CD4-positive, alpha-beta memory T cell (primary cell): ENCODE measurements around the gene PTPRR. TPM values are rescaled to one million over a fixed set of nuclear protein-coding genes. Genes with fewer than 3 reads are reported as not detected.

Experiments used
- CTCF ChIA-PET: fragments of 350-600 bp; sonication (Branson Sonifier 250); formaldehyde crosslinking; loops from one replicate; lab custom pipeline; 2021; ENCODE audit warnings: inconsistent platforms; ENCODE audit not compliant: partially characterized antibody; lab: Charles Lee
- POLR2A ChIA-PET: fragments of 350-600 bp; sonication (Branson Sonifier 250); formaldehyde crosslinking; loops from one replicate; lab custom pipeline; 2021; ENCODE audit not compliant: partially characterized antibody; lab: Charles Lee
- DNase-seq, 5 donors: peaks; one replicate each; pipeline versions ENCODE4 v3.0.0 to v3.0.0-alpha.2; 2020 to 2022; ENCODE audit warnings: mixed read lengths in 1 of 5
- H3K27ac ChIP-seq: one replicate; pipeline ENCODE4 v1.7.0; 2013; ENCODE audit warnings: low read depth, low read length
- H3K27me3 ChIP-seq: 2 replicates; pipeline ENCODE4 v1.7.0; 2013; ENCODE audit warnings: mild to moderate bottlenecking, low read length, moderate library complexity; ENCODE audit not compliant: insufficient read depth
- H3K36me3 ChIP-seq: 2 replicates; pipeline ENCODE4 v1.7.0; 2013; ENCODE audit warnings: mild to moderate bottlenecking, low read length, moderate library complexity; ENCODE audit not compliant: insufficient read depth
- H3K4me1 ChIP-seq: 2 replicates; pipeline ENCODE4 v1.7.0; 2013; ENCODE audit warnings: mild to moderate bottlenecking, low read length, moderate library complexity; ENCODE audit not compliant: insufficient read depth
- H3K4me3 ChIP-seq, 2 donors: one replicate each; pipeline ENCODE4 v1.7.0; 2013; ENCODE audit warnings: low read length in 2 of 2, mild to moderate bottlenecking in 1 of 2
- H3K9me3 ChIP-seq, 2 donors: one replicate each; pipeline ENCODE4 v1.7.0; 2013; ENCODE audit warnings: low read length in 2 of 2, control low read depth in 1 of 2; ENCODE audit not compliant: control insufficient read depth in 1 of 2
- H3K27ac Mint-ChIP-seq, 7 donors: one replicate each; pipeline ENCODE4 v1.8.0; 2020 to 2021; ENCODE audit warnings: mixed read lengths in 7 of 7, mild to moderate bottlenecking in 6 of 7, inconsistent platforms in 3 of 7, moderate library complexity in 3 of 7
- H3K27me3 Mint-ChIP-seq, 2 donors: one replicate each; pipeline ENCODE4 v1.8.0; 2020 to 2021; ENCODE audit warnings: mixed read lengths in 2 of 2
- H3K36me3 Mint-ChIP-seq, 2 donors: one replicate each; pipeline ENCODE4 v1.8.0; 2020 to 2021; ENCODE audit warnings: mixed read lengths in 2 of 2, inconsistent platforms in 1 of 2, mild to moderate bottlenecking in 1 of 2
- H3K4me1 Mint-ChIP-seq, 4 donors: one replicate each; pipeline ENCODE4 v1.8.0; 2020 to 2021; ENCODE audit warnings: mixed read lengths in 4 of 4, mild to moderate bottlenecking in 1 of 4
- H3K4me3 Mint-ChIP-seq, 8 donors: one replicate each; pipeline ENCODE4 v1.8.0; 2020 to 2021; ENCODE audit warnings: mixed read lengths in 8 of 8, mild to moderate bottlenecking in 7 of 8, moderate library complexity in 6 of 8, inconsistent platforms in 3 of 8
- H3K9me3 Mint-ChIP-seq, 8 donors: one replicate each; pipeline ENCODE4 v1.8.0; 2020 to 2021; ENCODE audit warnings: mixed read lengths in 8 of 8, mild to moderate bottlenecking in 5 of 8, inconsistent platforms in 3 of 8, moderate library complexity in 1 of 8
- intact Hi-C: fragments of 100-400 bp; cut with micrococcal nuclease; formaldehyde crosslinking; loops from one replicate; pipeline ENCODE4 v1.15.1; 2023
- polyA plus RNA-seq, 2 donors: library from polyadenylated mRNA; unstranded; fragments of 300-500 nt; fragmentation: Illumina TruSeq; gene quantifications; one replicate each; pipeline ENCODE4 v1.2.3, GENCODE V29; 2021
- total RNA-seq, 2 experiments: library from RNA; stranded (reverse); gene quantifications; one replicate each; pipeline ENCODE4 v1.2.3, GENCODE V29; 2021

Gene PTPRR
- total and polyA plus RNA-seq, 4 experiments from 2014 or later: not detected

GRCh38 chr12:70709022-70709421, 211.5 kb downstream of the PTPRR start:
- ChIA-PET CTCF (no interaction called here), POLR2A (no interaction called here)
- Mint-ChIP-seq H3K9me3 (no peaks in the 10 kb centered on the region), H3K4me3 (no peak overlapping the region), H3K4me1 (no peaks in the 10 kb centered on the region), H3K27me3 (peaks cover under 1 to 5% of the 10 kb centered on the region in 2 donors), H3K27ac (no peak overlapping the region), H3K36me3 (no peaks in the 10 kb centered on the region)
- Histone ChIP-seq H3K4me1 (no peaks in the 10 kb centered on the region), H3K9me3 (no peaks in the 10 kb centered on the region), H3K27me3 (no peaks in the 10 kb centered on the region), H3K4me3 (no peak overlapping the region), H3K27ac (no peak overlapping the region), H3K36me3 (no peaks in the 10 kb centered on the region)
- intact Hi-C loops: no loop called here
- DNase-seq: no peak

- no peaks in the 10 kb centered on the region for H3K4me1 ChIP-seq
- H3K9me3 Mint-ChIP-seq: no peaks in the 10 kb centered on the region
- intact Hi-C loops: no loop called here
- no peaks in the 10 kb centered on the region for H3K9me3 ChIP-seq
- ChIA-PET POLR2A (no interaction called here), CTCF (no interaction called here)
- H3K36me3 ChIP-seq: no peaks in the 10 kb centered on the region
- no peak for DNase-seq
- H3K27me3 Mint-ChIP-seq: peaks cover 5 to 9% of the 10 kb centered on the region in 2 donors
- H3K27me3 ChIP-seq: no peaks in the 10 kb centered on the region
- H3K27ac Mint-ChIP-seq: no peak overlapping the region
- no peaks in the 10 kb centered on the region for H3K36me3 Mint-ChIP-seq
- no peak overlapping the region for H3K4me3 Mint-ChIP-seq
- no peak overlapping the region for H3K4me3 ChIP-seq
- no peaks in the 10 kb centered on the region for H3K4me1 Mint-ChIP-seq
- H3K27ac ChIP-seq: no peak overlapping the region
Observed at GRCh38 chr12:70706611-70707010, 213.9 kb downstream of the PTPRR start.

GRCh38 chr12:70698345-70698744, 222.2 kb downstream of the PTPRR start:
- POLR2A ChIA-PET: no interaction called here
- no peaks in the 10 kb centered on the region for H3K36me3 Mint-ChIP-seq
- H3K4me1 Mint-ChIP-seq: no peaks in the 10 kb centered on the region
- H3K9me3 ChIP-seq: no peaks in the 10 kb centered on the region
- DNase-seq: no peak
- no peaks in the 10 kb centered on the region for H3K36me3 ChIP-seq
- CTCF ChIA-PET: no interaction called here
- H3K27ac Mint-ChIP-seq: no peak overlapping the region
- no peak overlapping the region for H3K4me3 Mint-ChIP-seq
- H3K4me1 ChIP-seq: no peaks in the 10 kb centered on the region
- H3K4me3 ChIP-seq: no peak overlapping the region
- H3K27ac ChIP-seq: no peak overlapping the region
- intact Hi-C loops: no loop called here
- H3K27me3 ChIP-seq: no peaks in the 10 kb centered on the region
- H3K9me3 Mint-ChIP-seq: no peaks in the 10 kb centered on the region
- peaks cover 1 to 4% of the 10 kb centered on the region in 2 donors for H3K27me3 Mint-ChIP-seq

- intact Hi-C loops: no loop called here
- Histone ChIP-seq H3K4me1 (no peaks in the 10 kb centered on the region), H3K4me3 (no peak overlapping the region), H3K36me3 (no peaks in the 10 kb centered on the region), H3K9me3 (no peaks in the 10 kb centered on the region), H3K27me3 (no peaks in the 10 kb centered on the region), H3K27ac (no peak overlapping the region)
- H3K4me3 Mint-ChIP-seq: no peak overlapping the region
- no peaks in the 10 kb centered on the region for H3K4me1 Mint-ChIP-seq
- ChIA-PET CTCF (no interaction called here), POLR2A (no interaction called here)
- H3K36me3 Mint-ChIP-seq: no peaks in the 10 kb centered on the region
- H3K9me3 Mint-ChIP-seq: peaks cover 0 to 2% (median 0%) of the 10 kb centered on the region in 8 donors
- peaks cover 0 to 1% of the 10 kb centered on the region in 2 donors for H3K27me3 Mint-ChIP-seq
- no peak for DNase-seq
- no peak overlapping the region for H3K27ac Mint-ChIP-seq
Observed at GRCh38 chr12:70695361-70696023, 225.0 kb downstream of the PTPRR start.

- Mint-ChIP-seq H3K9me3 (peaks cover 0 to 2% (median 0%) of the 10 kb centered on the region in 8 donors), H3K4me1 (no peaks in the 10 kb centered on the region), H3K36me3 (no peaks in the 10 kb centered on the region), H3K27ac (no peak overlapping the region), H3K4me3 (no peak overlapping the region), H3K27me3 (no peaks in the 10 kb centered on the region)
- ChIA-PET CTCF (interaction anchor here (1.0 kb wide), 1 partner anchor 8 kb away, joined by 3 read pairs; no protein-coding TSS in a partner anchor), POLR2A (no interaction called here)
- no peak for DNase-seq
- H3K4me1 ChIP-seq: no peaks in the 10 kb centered on the region
- H3K36me3 ChIP-seq: no peaks in the 10 kb centered on the region
- no peak overlapping the region for H3K27ac ChIP-seq
- no peaks in the 10 kb centered on the region for H3K9me3 ChIP-seq
- intact Hi-C loops: no loop called here
- no peak overlapping the region for H3K4me3 ChIP-seq
- no peaks in the 10 kb centered on the region for H3K27me3 ChIP-seq
Observed at GRCh38 chr12:70692681-70693288, 227.8 kb downstream of the PTPRR start.

GRCh38 chr12:70691018-70691672, 229.4 kb downstream of the PTPRR start:
- intact Hi-C loops: no loop called here
- ChIA-PET CTCF (no interaction called here), POLR2A (no interaction called here)
- H3K27ac Mint-ChIP-seq: no peak overlapping the region
- no peak for DNase-seq
- Histone ChIP-seq H3K4me1 (no peaks in the 10 kb centered on the region), H3K27me3 (no peaks in the 10 kb centered on the region), H3K36me3 (no peaks in the 10 kb centered on the region), H3K9me3 (no peaks in the 10 kb centered on the region), H3K27ac (no peak overlapping the region), H3K4me3 (no peak overlapping the region)
- H3K4me1 Mint-ChIP-seq: no peaks in the 10 kb centered on the region
- H3K4me3 Mint-ChIP-seq: no peak overlapping the region
- peaks cover 0 to 4% (median 0%) of the 10 kb centered on the region in 8 donors for H3K9me3 Mint-ChIP-seq
- no peaks in the 10 kb centered on the region for H3K27me3 Mint-ChIP-seq
- H3K36me3 Mint-ChIP-seq: no peaks in the 10 kb centered on the region

GRCh38 chr12:70686907-70687306, 233.6 kb downstream of the PTPRR start:
- POLR2A ChIA-PET: no interaction called here
- H3K4me1 Mint-ChIP-seq: no peaks in the 10 kb centered on the region
- no peak overlapping the region for H3K27ac Mint-ChIP-seq
- Histone ChIP-seq H3K9me3 (no peaks in the 10 kb centered on the region), H3K4me3 (no peak overlapping the region), H3K4me1 (no peaks in the 10 kb centered on the region), H3K27ac (no peak overlapping the region), H3K27me3 (no peaks in the 10 kb centered on the region), H3K36me3 (no peaks in the 10 kb centered on the region)
- H3K9me3 Mint-ChIP-seq: peaks cover 0 to 4% (median 0%) of the 10 kb centered on the region in 8 donors
- intact Hi-C loops: no loop called here
- H3K27me3 Mint-ChIP-seq: peaks cover 0 to 3% of the 10 kb centered on the region in 2 donors
- H3K4me3 Mint-ChIP-seq: no peak overlapping the region
- no peak for DNase-seq
- CTCF ChIA-PET: no interaction called here
- no peaks in the 10 kb centered on the region for H3K36me3 Mint-ChIP-seq
